Measurements from ENCODE around the gene PNPT1.

DNA sequence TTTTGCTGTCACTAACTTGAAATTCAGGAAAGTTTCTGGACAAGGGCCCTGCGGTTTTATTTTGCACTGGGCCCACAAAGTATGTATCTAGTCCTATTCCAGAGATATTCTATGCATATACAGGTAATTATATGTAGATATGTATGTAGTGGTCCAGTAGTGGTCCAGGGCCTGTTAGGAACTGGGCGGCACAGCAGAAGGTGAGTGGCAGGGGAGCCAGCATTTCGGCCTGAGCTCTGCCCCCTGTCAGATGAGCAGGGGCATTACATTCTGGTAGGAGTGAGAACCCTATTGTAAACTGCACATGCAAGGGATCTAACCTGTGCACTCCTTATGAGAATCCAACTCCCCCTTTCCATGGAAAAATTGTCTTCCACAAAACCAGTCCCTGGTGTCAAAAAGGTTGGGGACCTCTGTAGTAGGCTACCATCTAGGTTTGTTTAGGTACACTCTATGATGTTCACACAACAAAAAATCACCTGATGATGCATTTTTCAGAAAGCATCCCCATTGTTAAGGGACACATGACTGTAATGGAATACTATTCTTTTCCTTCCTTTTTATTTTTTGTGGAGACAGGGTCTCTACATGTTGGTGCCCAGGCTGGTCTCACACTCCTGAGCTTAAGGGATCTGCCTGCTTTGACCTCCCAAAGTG is 73.4 kb downstream of the PNPT1 start:
- TF ChIP-seq USF2 (IDR thresholded peaks at IDR 0.05; ENCODE audit: low read depth, low read length) (no peak), POLR2A (IDR thresholded peaks at IDR 0.05; ENCODE audit: low read depth, low read length) (no peak), RFX5 (IDR thresholded peaks at IDR 0.05; ENCODE audit: low read depth, low read length) (no peak), CEBPB (IDR thresholded peaks at IDR 0.05; ENCODE audit: low read depth, low read length) (no peak), MAFK (IDR thresholded peaks at IDR 0.05; ENCODE audit: low read depth, low read length) (no peak), ELK1 (IDR thresholded peaks at IDR 0.05; ENCODE audit: borderline replicate concordance, low read depth, low read length) (no peak), MXI1 (IDR thresholded peaks at IDR 0.05; ENCODE audit: borderline replicate concordance, low read depth, low read length) (no peak), SMC3 (IDR thresholded peaks at IDR 0.05; ENCODE audit: low read depth, low read length) (no peak)
- TF ChIP-seq, protein P1, sequence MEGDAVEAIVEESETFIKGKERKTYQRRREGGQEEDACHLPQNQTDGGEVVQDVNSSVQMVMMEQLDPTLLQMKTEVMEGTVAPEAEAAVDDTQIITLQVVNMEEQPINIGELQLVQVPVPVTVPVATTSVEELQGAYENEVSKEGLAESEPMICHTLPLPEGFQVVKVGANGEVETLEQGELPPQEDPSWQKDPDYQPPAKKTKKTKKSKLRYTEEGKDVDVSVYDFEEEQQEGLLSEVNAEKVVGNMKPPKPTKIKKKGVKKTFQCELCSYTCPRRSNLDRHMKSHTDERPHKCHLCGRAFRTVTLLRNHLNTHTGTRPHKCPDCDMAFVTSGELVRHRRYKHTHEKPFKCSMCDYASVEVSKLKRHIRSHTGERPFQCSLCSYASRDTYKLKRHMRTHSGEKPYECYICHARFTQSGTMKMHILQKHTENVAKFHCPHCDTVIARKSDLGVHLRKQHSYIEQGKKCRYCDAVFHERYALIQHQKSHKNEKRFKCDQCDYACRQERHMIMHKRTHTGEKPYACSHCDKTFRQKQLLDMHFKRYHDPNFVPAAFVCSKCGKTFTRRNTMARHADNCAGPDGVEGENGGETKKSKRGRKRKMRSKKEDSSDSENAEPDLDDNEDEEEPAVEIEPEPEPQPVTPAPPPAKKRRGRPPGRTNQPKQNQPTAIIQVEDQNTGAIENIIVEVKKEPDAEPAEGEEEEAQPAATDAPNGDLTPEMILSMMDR (conservative IDR thresholded peaks at IDR 0.05; ENCODE audit: low read depth, low read length), result peak; percentile 32; the same call in 1 of the 2 replicates

Measured in IMR-90 (cell line).